Esophagus muscularis mucosa (tissue), 4 donors: ENCODE measurements around the gene GPSM1.

Experiments used
- CTCF ChIP-seq, 3 experiments: fragments of 200-600 bp in 2 of 3; fragments of 450-650 bp in 1 of 3; sonication (generic) in 2 of 3; IDR thresholded peaks; one replicate each; pipeline ENCODE4 v1.5.1; 2017 to 2019; ENCODE audit warnings: antibody characterized with exemption in 3 of 3, mild to moderate bottlenecking in 2 of 3, moderate library complexity in 1 of 3
- EP300 ChIP-seq: sonication (generic); formaldehyde crosslinking; IDR thresholded peaks from one replicate; pipeline ENCODE4 v1.6.1; 2017; ENCODE audit warnings: antibody characterized with exemption
- POLR2A ChIP-seq: fragments of 450-650 bp; IDR thresholded peaks from one replicate; pipeline ENCODE4 v1.6.1; 2017; ENCODE audit warnings: antibody characterized with exemption, moderate library complexity, mild to moderate bottlenecking, low read depth
- POLR2AphosphoS5 ChIP-seq, 2 donors: sonication (generic); formaldehyde crosslinking; IDR thresholded peaks; one replicate each; pipeline ENCODE4 v1.6.1; 2017; ENCODE audit warnings: antibody characterized with exemption in 2 of 2

DNA sequence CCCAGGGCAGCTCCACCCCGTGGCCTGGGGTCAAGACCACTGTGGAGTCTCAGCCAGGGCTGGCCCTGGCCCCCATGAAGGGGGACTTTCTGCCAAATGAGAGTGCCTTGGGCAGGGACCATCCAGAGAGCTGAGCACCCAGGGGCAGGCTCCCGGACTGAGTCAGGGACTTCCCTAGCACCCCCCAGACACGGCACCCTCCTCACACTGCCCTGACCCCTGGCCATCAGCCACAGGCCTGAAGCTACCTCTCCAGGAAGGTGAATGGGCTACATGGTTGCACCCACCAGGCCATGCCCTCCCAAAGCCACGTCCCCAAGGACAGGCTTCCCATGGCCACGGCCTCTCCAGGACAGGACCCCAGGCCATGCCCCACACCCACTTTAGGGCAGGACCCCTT lies 32.9 kb upstream of the GPSM1 start:
- TF ChIP-seq EP300 (no peak), CTCF (IDR thresholded peaks at IDR 0.05) (no peak), POLR2A (no peak), POLR2AphosphoS5 (IDR thresholded peaks at IDR 0.05) (no peak)
